ENCODE measurements around the gene OR11H7. TPM values are rescaled to one million over a fixed set of nuclear protein-coding genes. Genes with fewer than 3 reads are reported as not detected.

Gene OR11H7
- not detected in 5 replicates for total RNA-seq (2022; extraction: Qiagen RNA extraction; ENCODE audit: low read depth)

GRCh38 chr14:20228681-20229080 is at the start of gene OR11H7:
TSS of gene OR11H7 (plus strand) at chr14:20228981.

GRCh38 chr14:20190596-20190995 is 38.2 kb upstream of the OR11H7 start, which contains the start of gene OR11G2:
TSS of gene OR11G2 (plus strand) at chr14:20190896. CDS start at chr14:20197438, 6,542 bp downstream.

GRCh38 chr14:20223410-20223809 is 5.4 kb upstream of the OR11H7 start, which contains the start of gene OR11H6:
TSS of gene OR11H6 (plus strand) at chr14:20223710. CDS start at chr14:20223710, 0 bp downstream.

Other genes with a start within 250 kb of the OR11H7 start
- gene OR4Q2, start 226.8 kb upstream of the OR11H7 start, total RNA-seq (2022; extraction: Qiagen RNA extraction; ENCODE audit: low read depth) = not detected in 5 replicates
- not detected in 5 replicates for gene OR4K14, start 209.7 kb upstream of the OR11H7 start, total RNA-seq (2022; extraction: Qiagen RNA extraction; ENCODE audit: low read depth)
- gene OR4K13, start 192.9 kb upstream of the OR11H7 start, total RNA-seq (2022; extraction: Qiagen RNA extraction; ENCODE audit: low read depth) = not detected in 5 replicates
- gene OR4L1, start 168.9 kb upstream of the OR11H7 start, total RNA-seq (2022; extraction: Qiagen RNA extraction; ENCODE audit: low read depth) = not detected in 5 replicates
- not detected in 5 replicates for gene OR4K17, start 118.2 kb upstream of the OR11H7 start, total RNA-seq (2022; extraction: Qiagen RNA extraction; ENCODE audit: low read depth)
- not detected in 5 replicates for gene OR4N5, start 90.2 kb upstream of the OR11H7 start, total RNA-seq (2022; extraction: Qiagen RNA extraction; ENCODE audit: low read depth)
- gene OR11G2, start 38.1 kb upstream of the OR11H7 start, total RNA-seq (2022; extraction: Qiagen RNA extraction; ENCODE audit: low read depth) = not detected in 5 replicates
- not detected in 5 replicates for gene OR11H6, start 5.3 kb upstream of the OR11H7 start, total RNA-seq (2022; extraction: Qiagen RNA extraction; ENCODE audit: low read depth)
- gene OR11H4, start 10.3 kb downstream of the OR11H7 start, total RNA-seq (2022; extraction: Qiagen RNA extraction; ENCODE audit: low read depth) = not detected in 5 replicates
- 19.3 to 28.8 TPM (median 20.3 TPM) in 5 replicates for gene TTC5, start 77.0 kb downstream of the OR11H7 start, total RNA-seq (2022; extraction: Qiagen RNA extraction; ENCODE audit: low read depth)
- gene CCNB1IP1, start 104.3 kb downstream of the OR11H7 start, total RNA-seq (2022; extraction: Qiagen RNA extraction; ENCODE audit: low read depth) = 36.5 to 60.3 TPM (median 39.8 TPM) in 5 replicates
- gene PARP2, start 114.7 kb downstream of the OR11H7 start, total RNA-seq (2022; extraction: Qiagen RNA extraction; ENCODE audit: low read depth) = 19.6 to 28.9 TPM (median 20.4 TPM) in 5 replicates
- 9.1 to 13.3 TPM (median 9.9 TPM) in 5 replicates for gene TEP1, start 184.5 kb downstream of the OR11H7 start, total RNA-seq (2022; extraction: Qiagen RNA extraction; ENCODE audit: low read depth)
- gene KLHL33, start 207.2 kb downstream of the OR11H7 start, total RNA-seq (2022; extraction: Qiagen RNA extraction; ENCODE audit: low read depth) = not detected in 5 replicates
- gene OSGEP, start 225.8 kb downstream of the OR11H7 start, total RNA-seq (2022; extraction: Qiagen RNA extraction; ENCODE audit: low read depth) = 19.0 to 28.9 TPM (median 25.5 TPM) in 5 replicates
- 248 to 284 TPM (median 259 TPM) in 5 replicates for gene APEX1, start 226.2 kb downstream of the OR11H7 start, total RNA-seq (2022; extraction: Qiagen RNA extraction; ENCODE audit: low read depth)
- 26.3 to 41.0 TPM (median 34.0 TPM) in 5 replicates for gene PIP4P1, start 232.5 kb downstream of the OR11H7 start, total RNA-seq (2022; extraction: Qiagen RNA extraction; ENCODE audit: low read depth)
- gene PNP, start 240.4 kb downstream of the OR11H7 start, total RNA-seq (2022; extraction: Qiagen RNA extraction; ENCODE audit: low read depth) = 148 to 204 TPM (median 152 TPM) in 5 replicates